ENCODE results near the gene SEMA4C. TPM values are rescaled to one million over a fixed set of nuclear protein-coding genes. Genes with fewer than 3 reads are reported as not detected.

The SEMA4C gene
- total and polyA plus RNA-seq, 9 of the 15 experiments (the other 6 are each of a cell fraction or from before 2014, with no cell fraction given) = 0.32 to 59.7 (median 23.9) TPM

GRCh38 chr2:96913398-96914202 is 43.7 kb upstream of the SEMA4C start (continued):
- no peak for TF ChIP-seq CTCF (IDR thresholded peaks at IDR 0.05 in 2 of 3, conservative IDR thresholded peaks at IDR 0.05 in 1 of 3; ENCODE audit: insufficient read depth in 2 of 3, low read depth in 1 of 3, low read length in 3 of 3)
- TF ChIP-seq PHF8 (IDR thresholded peaks at IDR 0.05; ENCODE audit: borderline replicate concordance, low read length) = peak; percentile 35; the same call in 1 of the 2 replicates
- TF ChIP-seq RAD51 (IDR thresholded peaks at IDR 0.05; ENCODE audit: borderline replicate concordance, low read depth) = no peak
- no peak for TF ChIP-seq MNT (conservative IDR thresholded peaks at IDR 0.05)
- TF ChIP-seq ZNF318 (IDR thresholded peaks at IDR 0.05; ENCODE audit: borderline replicate concordance in 1 of 2, low read depth in 1 of 2) = no peak
- no peak for TF ChIP-seq JUN (IDR thresholded peaks at IDR 0.05; ENCODE audit: borderline replicate concordance, low read depth, low read length)
- no peak for TF ChIP-seq JUN (CRISPR knock-in tag; IDR thresholded peaks at IDR 0.05; ENCODE audit: borderline replicate concordance)
- TF ChIP-seq MAFK (IDR thresholded peaks at IDR 0.05; ENCODE audit: low read length) = no peak
- TF ChIP-seq DDX20 (tag; IDR thresholded peaks at IDR 0.05; ENCODE audit: low read depth) = no peak
- TF ChIP-seq RBBP5 (IDR thresholded peaks at IDR 0.05; ENCODE audit: borderline replicate concordance, insufficient read depth, low read length, poor library complexity, severe bottlenecking) = peak; percentile 58
- no peak for TF ChIP-seq ADNP (tag; IDR thresholded peaks at IDR 0.05)
- TF ChIP-seq FOS (IDR thresholded peaks at IDR 0.05; ENCODE audit: extremely low read depth, insufficient read length) = no peak
- TF ChIP-seq HMBOX1 (IDR thresholded peaks at IDR 0.05) = no peak
